GM10248 (cell line): Measurements from ENCODE around the gene GPD2.

Experiments used
- CTCF ChIA-PET: fragments of 300-600 bp; sonication (Branson Sonifier 250); formaldehyde crosslinking; extraction: SDS; loops from one replicate; lab custom pipeline; 2021; ENCODE audit warnings: antibody characterized with exemption; lab: Yijun Ruan, JAX
- POLR2A ChIA-PET: fragments of 350-650 bp; sonication (Branson Sonifier 250); formaldehyde crosslinking; extraction: SDS; loops from one replicate; lab custom pipeline; 2020; ENCODE audit warnings: antibody characterized with exemption; lab: Yijun Ruan, JAX
- DNase-seq: peaks from one replicate; pipeline ENCODE4 v3.0.0; 2012; ENCODE audit errors: extremely low spot score
- TF ChIP-seq, protein P1 (sequence below): IDR thresholded peaks from 2 replicates; pipeline ENCODE4 v1.5.1; 2012; ENCODE audit warnings: mild to moderate bottlenecking, low read depth; ENCODE audit errors: extremely low read depth, missing control alignments, control extremely low read depth

The GPD2 gene

DNA sequence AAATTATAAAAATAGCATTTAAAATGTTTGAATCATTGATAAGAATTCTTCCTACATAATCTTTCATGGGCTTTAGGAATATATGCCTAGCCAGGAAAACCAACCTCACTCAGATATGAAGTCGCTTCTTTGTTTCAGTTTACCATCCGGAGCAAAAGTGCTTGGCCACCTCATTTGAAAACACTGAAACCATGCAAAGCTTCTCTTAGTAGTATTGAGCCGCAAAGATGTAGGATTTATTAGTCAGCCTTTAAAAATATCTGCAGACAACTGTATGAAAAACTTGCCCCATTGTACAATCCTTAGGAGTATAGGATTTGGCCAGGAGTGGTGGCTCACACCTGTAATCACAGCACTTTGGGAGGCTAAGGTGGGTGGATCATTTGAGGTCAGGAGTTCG, 24.3 kb upstream of the GPD2 start:
- ChIA-PET POLR2A (no interaction called here), CTCF (interaction anchor here (1.5 to 2.8 kb wide), 3 partner anchors 9 to 34 kb away, joined by 4 to 11 read pairs (median 5); no protein-coding TSS in a partner anchor)
- TF ChIP-seq, protein P1, sequence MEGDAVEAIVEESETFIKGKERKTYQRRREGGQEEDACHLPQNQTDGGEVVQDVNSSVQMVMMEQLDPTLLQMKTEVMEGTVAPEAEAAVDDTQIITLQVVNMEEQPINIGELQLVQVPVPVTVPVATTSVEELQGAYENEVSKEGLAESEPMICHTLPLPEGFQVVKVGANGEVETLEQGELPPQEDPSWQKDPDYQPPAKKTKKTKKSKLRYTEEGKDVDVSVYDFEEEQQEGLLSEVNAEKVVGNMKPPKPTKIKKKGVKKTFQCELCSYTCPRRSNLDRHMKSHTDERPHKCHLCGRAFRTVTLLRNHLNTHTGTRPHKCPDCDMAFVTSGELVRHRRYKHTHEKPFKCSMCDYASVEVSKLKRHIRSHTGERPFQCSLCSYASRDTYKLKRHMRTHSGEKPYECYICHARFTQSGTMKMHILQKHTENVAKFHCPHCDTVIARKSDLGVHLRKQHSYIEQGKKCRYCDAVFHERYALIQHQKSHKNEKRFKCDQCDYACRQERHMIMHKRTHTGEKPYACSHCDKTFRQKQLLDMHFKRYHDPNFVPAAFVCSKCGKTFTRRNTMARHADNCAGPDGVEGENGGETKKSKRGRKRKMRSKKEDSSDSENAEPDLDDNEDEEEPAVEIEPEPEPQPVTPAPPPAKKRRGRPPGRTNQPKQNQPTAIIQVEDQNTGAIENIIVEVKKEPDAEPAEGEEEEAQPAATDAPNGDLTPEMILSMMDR: no peak
- DNase-seq: no peak

DNA sequence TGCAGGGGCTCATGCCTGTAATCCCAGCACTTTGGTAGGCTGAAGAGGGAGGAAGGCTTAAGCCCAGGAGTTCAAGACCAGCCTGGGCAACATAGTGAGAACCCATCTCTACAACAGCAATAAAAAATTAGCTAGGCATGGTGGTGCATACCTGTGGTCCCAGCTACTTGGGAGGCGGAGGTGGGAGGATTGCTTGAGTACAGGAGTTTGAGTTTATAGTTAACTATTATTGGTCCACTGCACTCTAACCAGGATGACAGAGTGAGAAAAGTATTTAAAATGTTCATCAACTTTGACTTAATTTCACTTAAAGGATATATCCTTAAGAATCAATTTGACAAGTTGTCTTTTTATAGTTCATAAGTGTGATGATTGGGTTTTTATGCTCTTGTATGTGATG, 14.3 kb upstream of the GPD2 start:
- DNase-seq: no peak

DNA sequence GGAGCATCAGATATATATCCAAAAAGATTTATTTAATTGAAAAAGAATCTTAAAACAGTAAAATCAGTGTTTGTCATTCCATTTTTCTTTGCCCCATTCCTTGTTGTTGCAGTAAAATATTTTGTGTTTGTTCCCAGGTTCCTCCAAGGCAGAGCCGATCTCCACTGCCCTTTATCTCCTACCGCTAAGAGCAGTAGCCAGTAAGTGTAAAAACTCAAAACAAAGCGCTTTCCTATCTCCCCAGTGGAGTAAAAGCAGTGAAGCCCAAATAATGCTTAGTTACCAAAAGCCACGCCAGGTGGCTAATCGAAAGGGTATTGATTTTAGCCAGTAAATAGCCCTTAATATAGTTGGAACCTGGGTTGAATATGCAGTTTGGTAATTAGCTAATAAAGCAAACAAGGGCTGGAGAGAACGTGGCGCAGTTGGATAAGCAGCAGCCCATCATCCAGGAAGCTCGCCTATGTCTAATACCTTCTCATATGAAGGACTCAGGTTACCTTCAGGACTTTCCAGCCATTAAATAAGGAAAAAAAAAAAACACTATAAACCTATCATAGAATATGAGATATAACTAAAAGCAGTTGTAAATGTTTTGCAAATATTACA, 12.4 kb upstream of the GPD2 start:
- ChIA-PET POLR2A (no interaction called here), CTCF (interaction anchor here (0.9 to 1.1 kb wide), 2 partner anchors 14 to 17 kb away, joined by 3 to 6 read pairs; no protein-coding TSS in a partner anchor)
- TF ChIP-seq, protein P1: no peak
- no peak for DNase-seq

More for the DNA sequence above, 14.3 kb upstream of the GPD2 start:
- TF ChIP-seq, protein P1: no peak
- ChIA-PET POLR2A (no interaction called here), CTCF (interaction anchor here (1.5 kb wide), 2 partner anchors 9 to 13 kb away, joined by 4 to 6 read pairs; no protein-coding TSS in a partner anchor)

DNA sequence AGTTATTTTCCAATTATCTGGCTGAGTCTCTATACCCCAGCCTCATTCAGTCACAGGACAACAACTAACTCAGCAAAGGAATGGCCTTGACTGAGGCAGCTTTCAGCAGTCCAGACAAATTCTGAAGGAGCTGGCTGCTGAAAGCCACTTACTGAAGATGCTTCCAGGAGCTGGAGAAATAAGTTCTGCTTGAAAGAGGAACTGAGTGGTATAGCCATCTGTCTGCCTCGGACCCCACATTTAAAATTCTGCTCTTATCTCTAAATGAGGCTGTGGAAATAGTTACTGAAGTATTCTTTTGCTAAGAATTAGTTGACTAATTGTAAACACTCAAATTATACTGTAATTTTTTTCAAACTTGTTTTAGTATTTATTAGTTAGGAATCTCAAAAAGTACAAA, 9.1 kb upstream of the GPD2 start:
- TF ChIP-seq, protein P1: no peak
- ChIA-PET POLR2A (no interaction called here), CTCF (interaction anchor here (1.3 to 3.7 kb wide), 2 partner anchors 14 to 59 kb away, joined by 3 to 13 read pairs; no protein-coding TSS in a partner anchor)
- DNase-seq: no peak

DNA sequence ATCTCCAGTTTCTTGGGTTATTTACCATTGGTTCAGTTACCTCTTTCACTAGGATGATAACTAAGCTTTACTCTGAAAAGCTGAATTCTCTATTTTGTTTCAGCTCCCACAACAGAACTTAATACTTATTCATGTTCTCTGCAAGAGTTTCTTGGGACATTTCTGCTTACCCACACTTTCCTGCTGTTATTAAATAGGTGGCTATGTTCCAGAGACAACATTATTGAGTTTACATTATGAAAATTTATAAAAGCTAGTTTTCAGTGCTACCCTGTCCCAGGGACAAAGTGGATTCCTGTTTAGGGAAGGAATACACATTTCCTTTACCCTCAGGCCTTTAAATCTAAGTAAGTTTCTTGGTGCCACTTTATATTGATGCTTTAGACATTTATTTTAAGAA, 7.0 kb upstream of the GPD2 start:
- TF ChIP-seq, protein P1: no peak
- ChIA-PET POLR2A (no interaction called here), CTCF (interaction anchor here (1.0 to 3.7 kb wide), 7 partner anchors 9 to 160 kb away, joined by 3 to 13 read pairs (median 4); no protein-coding TSS in a partner anchor)
- no peak for DNase-seq

DNA sequence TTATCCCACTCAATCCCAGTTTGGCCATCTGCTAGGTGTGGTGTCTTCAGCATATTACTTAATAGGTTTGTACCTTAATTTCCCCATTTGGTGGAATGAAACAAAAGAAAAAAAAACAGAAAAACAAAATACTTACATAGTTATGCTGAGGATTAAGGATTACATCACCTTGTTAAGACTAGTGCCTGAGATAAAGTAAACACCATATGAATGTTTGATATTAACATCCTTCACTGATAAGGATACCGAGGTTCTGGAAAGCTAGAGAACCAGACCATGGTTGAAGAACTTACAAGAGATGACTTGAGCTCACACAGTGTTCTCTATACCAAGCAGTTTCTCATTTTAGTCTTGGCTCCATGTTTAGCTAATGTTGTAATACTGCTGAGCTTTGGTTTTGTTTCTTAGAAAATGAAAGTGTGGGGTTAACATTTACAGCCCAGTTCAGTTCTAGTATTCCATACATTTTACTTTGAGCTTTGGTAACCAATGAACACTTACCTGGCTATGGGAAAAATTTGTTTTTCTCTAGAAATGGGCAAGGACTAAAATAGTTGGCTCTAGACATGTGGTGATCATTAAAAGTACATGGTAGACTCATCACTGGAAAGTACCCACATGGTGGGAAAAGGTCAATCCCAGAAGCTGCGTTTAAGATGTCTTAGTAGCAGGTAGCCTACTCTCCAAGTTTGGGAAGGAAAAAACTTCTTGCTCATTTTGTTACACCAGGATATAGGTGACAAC, 5.8 kb upstream of the GPD2 start:
- TF ChIP-seq, protein P1: no peak
- DNase-seq: no peak
- ChIA-PET POLR2A (interaction anchor here (1.4 kb wide), 1 partner anchor 88 kb away, joined by 4 read pairs; no protein-coding TSS in a partner anchor), CTCF (interaction anchor here (1.0 to 2.5 kb wide), 7 partner anchors 12 to 157 kb away, joined by 3 to 10 read pairs (median 3); no protein-coding TSS in a partner anchor)
